Measurements from ENCODE around the gene DAPK1.

DAPK1 gene

DNA sequence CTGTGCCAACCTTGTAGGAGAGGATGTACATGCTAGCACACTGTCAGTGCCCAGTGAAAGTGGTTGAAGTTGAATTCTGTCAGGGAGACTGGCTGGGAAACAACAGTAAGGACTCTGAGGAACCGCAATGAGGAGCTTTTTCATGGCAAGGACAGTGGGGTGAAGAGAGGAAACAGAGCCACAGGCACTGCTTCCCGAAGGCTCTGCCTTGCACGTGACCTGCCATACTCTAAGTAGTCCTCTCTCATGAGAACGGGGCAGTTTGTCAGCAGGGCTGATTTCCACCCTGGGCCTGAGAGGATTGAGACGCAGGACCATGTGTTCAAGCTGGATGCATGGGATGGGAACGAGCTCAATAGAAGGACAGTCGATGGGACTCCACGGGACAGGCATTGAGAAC is 121.7 kb downstream of the DAPK1 start:
- no peak for DNase-seq

DNA sequence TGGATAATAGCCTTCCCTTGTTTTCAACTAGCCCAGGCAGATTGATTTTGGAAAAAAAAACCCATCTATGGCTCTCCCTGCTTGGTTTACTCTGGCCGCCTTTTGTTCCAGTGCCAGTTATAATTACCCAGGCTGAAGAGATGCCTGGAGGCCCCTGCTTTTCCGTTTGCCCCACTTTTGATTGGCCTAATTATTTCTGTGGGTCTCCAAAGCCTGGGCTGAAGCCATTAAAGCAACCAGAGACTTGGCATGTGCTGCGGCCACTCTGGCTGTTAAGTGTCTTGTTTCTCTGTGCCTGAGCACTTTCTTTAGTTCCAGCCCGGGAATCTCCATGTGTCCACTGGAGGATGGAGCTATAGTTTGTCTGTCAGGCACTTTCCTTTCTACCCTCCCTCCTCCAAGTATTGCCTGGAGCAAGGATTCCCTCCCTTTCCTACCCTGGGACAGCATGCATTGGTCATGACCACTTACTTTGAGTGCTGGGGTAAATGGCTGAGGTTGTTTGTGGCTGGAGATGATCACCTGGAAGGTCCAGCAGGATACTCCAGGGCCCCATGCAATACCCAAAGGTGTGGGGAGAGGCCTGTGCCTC is 123.2 kb downstream of the DAPK1 start:
- DNase-seq: no peak

DNA sequence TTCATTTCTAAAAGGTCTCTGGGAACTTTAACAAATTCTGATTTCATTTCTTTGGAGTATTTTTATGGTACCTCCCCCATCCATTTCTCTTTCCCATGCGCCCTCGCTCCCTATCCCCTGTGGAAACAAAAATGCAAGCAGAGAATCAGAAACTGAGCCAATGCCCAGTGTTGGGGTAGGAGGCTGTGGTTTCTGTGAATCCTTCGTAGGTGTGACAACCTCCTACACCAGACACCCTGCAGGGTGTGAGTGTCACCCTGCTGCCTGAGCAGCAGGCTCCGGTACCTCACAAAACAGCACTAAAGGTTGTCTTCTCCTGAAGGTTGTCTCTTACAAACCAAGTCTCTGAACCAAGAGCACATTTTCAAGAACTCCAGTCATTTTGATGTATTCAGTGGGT is 124.4 kb downstream of the DAPK1 start:
- no peak for DNase-seq

DNA sequence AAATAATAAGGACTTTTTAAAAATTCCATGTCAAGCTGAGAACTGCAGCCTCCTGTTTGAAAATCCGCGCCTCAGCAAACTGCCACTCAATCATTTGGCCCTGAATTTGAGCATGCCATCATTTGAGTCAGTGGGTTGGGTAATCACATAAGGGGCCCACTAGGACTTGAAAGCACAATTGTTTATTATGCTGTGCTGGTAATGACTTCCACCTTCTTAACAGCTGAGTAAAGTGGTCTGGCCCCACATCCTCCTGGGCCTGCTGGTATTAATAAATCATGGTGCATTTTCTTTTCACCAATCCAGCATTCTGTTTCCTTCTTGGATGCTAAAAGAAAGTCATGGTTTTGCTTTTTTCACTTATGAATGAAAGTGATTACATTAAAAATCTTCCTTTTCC is 125.3 kb downstream of the DAPK1 start:
- DNase-seq: no peak

DNA sequence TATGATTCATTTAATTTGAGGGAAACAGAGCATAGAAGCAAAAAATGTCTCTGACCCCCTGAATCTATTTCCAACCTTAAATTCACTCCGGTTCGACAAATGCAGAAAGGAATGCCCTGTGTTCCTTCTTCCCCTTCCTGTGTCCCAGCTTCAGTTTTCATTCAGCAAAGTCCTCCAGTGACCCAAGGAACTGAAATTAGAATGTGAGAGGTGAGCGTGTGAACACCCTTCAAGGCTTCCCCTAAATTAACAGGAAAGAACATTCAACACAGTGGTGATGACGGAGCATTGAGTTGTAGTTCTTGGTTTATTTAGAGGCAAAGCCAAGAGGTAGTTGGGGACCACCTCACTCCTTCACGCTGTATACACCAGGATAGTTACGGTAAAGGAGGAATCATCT is 130.7 kb downstream of the DAPK1 start:
- no peak for DNase-seq

DNA sequence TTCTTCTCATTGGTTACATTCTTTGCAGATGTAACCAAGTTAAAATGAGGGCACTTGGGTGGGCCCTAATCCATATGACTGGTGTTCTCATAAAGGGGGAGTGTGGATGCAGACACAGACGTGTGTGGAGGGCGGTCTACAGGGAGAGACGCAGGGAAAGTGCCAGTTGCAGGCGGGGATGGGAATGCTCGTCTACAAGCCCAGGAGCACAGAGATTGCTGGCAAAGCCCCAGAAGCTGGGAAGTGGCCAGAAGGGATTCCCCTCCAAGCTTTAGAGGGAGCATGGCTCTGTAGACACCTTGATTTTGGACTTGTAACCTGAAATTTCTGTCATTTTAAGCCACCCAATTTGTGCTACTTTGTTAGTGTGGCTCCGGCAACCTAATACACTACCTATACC is 131.4 kb downstream of the DAPK1 start:
- DNase-seq: no peak

DNA sequence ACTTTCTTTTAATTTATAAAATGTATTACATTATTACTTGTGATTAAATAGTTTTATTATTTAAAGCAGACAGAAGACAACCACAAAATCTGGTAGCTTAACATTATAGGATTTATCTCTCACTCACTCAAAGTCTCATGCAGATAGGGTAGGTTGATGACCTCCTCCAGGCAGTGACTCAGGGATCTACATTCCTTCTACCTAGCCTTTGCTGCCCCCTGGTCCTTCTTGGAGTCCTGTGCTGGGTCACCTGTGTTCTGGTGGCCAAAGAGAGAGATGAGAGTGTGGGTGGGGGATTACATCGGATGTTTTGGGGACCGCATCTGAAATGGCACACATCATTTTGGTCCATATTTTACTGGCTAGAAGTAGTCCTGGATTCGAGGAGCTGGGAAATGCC is 132.6 kb downstream of the DAPK1 start:
- no peak for DNase-seq

DNA sequence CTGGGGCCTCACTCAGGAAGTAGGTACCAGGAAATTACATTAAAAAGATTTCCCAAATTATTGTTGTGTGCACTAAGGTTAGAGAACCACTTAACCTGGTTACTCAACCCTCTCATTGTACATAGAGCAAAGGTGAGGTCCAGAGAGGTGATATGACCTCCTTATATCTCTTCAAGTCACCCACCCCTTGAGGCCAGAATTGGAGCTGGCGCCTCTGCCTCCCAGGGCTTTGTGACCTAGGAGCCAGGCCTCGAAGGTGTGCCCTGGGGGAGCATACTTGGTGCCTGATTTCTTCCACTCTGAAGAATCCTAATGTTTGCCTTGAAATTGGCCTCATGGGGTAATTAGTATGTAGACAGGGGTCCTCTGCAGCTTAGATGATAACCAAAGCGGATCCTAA is 133.2 kb downstream of the DAPK1 start:
- DNase-seq: no peak

DNA sequence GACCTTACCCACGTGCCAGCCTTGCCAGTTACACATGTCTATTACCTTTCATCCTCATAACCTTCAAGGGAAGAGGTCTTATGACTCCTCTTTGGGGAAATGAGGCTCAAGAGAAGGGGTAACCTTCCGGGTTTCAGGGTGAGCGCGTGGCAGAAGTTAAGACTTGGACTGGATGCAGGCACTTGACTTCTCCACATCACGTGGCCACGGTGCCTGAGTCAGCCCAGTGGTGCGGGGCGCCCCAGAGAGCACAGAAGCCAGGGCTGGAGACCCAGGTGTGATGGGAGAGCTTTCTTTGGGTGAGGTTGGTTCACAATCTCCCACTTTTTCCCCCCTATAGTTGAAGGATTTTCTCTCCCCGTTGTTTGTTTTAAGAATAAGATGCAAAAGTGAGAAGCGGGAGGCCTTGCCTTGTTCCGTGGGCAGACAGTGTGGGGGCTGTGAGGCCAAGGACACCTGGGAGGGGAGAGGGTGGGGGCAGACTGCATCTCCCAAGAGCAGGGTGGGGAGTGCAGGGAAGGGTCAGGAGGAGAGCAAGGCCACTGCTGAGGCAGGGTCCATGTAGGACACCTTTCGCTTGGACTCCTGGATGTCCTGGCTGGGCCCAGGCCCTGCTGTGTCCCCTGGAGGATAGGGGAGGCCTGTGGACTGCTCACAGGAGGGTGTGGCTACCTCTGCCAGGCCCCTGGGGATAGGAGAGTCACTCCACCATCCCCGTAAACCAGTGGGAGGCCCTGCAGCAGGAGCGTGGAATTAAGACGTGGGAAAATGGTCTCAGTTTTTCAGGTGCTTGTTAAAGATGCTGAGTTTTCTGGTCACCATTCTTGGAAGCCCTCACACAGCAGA is 138.2 kb downstream of the DAPK1 start:
- no peak for DNase-seq

DNA sequence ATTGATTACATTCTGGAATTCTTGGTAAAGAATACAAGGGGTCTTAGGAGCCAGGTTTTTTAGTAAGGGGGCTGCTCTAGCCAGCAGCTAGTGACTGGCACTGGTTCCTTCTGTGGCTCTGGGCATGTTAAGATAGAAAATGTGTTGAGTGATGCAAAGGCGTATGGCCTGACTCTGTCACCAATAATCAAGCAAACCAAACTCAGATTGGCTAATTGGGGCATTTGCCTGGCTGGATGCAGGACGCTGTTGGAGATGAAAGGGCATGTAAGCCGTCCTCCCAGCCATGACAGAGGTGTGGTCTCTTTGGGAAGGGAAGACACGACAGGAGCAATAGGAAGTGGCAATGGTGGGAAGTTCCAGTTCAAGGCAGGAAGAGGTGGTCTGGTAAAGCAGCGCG is 140.6 kb downstream of the DAPK1 start:
- no peak for DNase-seq

DNA sequence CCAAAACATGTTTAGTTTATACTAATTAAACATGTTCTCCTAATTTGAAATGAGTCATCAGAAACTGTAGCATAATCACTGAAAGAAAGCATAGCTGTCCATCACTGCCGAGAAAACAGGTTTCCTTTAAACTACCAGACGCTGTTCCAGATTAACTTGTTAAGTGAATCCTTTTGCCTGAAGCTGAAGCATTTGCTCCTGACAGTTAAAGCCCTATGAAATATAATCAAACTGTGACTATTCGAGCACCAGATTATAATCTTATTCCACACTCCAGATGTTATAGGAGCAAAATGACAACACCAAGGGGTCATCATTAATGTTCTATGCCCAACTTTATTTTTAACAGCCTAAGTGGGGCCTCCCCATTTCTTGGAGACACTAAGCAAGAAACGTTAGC is 142.3 kb downstream of the DAPK1 start:
- DNase-seq: no peak

DNA sequence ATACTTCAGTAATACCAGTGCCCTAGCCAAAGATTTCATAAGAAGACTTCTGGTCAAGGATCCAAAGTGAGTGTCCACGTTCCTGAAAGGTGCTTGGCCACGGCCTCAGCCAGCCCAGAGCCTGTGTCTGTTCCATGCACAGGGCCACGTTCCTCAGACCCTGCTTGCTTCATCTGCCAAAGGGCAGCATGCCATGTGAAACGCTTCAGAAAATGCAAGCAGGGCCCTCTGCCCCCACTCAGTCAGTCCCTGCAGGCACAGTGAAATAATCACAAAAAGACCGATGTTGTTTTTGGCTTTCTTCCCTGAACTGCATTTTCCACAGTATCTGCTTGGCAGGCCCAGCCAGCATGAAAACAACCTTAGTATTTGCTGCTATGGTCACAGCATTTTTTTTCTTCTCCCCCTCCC is 142.7 kb downstream of the DAPK1 start:
- DNase-seq: no peak

DNA sequence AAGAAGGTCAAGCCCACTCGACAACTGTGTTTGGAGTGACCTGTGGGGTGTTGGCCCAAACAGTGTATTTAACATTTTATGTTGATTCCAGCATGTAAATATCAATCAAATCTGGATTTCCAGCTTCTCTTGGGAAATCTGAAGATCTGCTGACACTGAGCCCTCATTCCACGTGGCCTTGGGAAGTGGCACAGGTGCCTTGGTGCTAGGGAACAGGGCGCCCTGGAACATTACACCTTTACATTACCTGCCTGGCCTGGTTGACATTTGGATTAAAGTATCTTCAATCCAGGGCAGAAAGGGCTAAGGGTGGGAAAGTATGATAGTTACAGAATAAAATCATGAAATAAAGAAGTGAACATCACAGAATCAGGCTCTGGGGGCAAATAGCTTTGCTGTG is 143.4 kb downstream of the DAPK1 start:
- DNase-seq: no peak

DNA sequence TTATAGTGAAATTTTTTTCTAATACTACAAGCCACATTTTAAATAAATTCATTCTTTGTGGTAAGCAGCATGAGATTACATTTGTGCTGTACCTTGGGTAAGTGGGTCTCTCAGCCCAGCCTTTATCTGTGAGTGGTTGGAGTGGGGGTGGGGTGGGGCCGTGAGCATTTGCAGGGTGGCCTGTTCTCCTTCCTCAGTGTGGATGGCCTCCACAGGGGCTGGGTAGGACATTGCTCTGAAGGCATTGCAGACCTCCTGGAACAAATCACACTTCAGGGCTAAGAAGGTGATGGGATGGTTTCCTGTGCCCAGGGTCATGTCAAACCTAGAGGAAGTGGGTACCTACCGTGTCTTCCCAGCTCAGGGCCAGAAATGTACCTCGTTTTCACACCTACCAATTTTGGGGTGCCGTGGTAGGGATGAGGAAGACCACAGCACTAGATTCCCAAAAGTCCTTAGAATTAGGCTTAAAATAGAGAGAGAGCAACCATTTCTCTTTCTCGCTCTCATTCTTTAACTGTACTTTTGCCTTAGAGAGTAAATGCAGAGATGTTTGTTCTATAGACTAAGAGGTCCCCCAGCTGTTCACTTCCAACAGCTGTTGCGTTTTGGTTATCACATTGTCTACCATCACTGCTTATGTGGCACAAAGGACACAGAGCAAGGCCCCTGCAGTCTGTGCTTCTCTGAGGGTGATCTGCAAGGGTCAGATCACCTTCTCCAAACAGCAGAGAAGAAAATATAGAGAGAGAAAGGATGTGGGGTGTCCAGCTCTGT is 144.9 kb downstream of the DAPK1 start:
- DNase-seq: no peak

DNA sequence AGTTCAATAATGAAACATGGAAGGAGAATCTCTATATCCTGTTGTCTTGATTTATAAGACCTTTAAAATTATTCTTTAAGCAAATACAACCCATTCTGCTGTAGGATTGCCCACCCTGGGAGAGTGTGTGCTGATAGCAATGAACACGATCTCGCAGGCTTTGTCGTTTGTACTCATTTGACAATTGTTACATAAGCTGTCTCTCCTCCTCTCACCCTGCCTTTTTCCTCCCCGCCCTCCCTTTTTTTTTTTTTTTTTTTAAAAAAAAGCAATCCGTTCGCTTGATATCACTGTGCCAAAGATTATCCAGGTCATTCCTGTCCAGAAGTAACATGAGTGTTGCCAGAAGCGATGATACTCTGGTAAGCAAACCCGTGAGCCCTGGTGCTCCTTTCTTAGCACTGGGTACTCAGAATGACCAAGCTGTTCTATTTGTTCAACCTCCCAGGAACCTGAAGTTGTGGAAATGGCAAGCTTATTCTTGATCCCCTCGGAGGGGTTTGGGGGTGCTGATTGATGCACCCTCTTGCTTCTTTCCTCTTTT is 145.5 kb downstream of the DAPK1 start:
- DNase-seq: no peak

DNA sequence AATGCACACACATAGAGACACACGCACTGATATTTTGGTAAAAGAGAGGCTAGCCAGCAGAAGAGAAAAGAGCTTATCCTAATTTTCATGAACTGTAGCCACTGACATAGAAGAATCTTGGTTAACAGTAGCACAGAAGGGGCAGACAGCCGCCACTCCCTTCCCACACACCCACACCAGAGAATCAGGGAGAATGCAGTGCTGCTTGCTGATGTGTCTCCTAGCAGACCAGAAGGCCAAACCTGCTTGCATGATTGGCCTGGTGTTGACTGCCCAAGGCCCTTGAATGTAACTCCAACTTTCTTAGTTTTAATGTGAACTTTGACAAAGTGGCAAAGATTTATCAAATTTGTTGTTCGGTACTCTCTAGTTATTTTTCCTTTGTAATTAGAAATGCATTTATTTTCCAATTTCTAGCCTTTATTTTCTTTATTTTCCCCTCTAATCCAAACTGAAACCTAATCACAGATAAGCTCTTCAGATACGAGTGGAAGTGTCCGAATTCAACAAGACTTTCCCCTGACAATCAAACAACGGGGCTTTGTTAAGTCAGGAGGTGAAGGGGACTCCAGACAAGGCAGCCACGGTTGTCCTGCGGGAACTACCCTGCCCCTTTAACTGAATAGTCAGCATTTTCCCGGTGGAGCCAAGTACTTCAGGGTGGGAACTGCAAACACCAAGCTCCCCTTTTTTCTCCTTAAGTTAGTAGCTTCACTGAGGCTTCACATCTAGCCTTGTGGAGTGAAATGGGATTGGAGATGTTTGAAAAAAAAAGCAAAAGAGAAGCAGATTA is 146.3 kb downstream of the DAPK1 start:
- DNase-seq: no peak

DNA sequence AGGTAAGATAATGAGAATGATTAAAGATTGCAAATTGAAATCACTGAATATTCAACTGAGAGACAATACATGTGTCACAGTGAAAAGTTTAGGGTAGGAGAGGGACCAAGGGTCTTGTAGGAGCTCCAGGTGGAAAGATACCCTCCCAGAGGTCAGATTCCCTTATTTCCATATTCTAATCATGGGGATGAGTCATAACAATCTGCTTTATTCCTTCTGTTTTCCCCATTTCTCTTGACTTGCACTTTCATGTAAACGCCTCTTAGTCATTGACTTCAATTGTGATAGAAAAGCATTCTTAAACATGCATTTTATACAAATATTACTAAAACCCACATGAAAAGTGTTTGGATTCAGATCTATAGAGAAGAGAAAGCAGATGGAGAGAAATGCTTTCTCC is 147.0 kb downstream of the DAPK1 start:
- DNase-seq: no peak

DNA sequence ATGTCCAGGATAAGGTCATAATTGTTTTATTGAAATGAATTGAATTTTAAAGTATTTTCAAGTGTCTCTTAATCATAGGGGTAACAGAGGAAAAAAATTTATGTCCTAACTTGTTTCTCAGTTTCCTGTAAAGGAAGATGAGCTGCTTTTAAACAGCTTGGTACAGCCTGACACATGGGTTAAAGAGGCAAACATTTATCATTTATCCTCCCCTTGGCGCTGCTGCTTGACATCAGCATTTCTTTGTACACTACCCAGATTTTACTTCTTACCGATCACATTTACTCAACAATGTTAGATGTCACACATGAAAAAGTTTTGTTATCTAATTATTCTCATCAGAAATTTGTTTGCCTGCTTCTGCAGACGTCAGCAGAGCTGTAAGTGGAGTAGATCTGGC is 148.9 kb downstream of the DAPK1 start:
- no peak for DNase-seq

DNA sequence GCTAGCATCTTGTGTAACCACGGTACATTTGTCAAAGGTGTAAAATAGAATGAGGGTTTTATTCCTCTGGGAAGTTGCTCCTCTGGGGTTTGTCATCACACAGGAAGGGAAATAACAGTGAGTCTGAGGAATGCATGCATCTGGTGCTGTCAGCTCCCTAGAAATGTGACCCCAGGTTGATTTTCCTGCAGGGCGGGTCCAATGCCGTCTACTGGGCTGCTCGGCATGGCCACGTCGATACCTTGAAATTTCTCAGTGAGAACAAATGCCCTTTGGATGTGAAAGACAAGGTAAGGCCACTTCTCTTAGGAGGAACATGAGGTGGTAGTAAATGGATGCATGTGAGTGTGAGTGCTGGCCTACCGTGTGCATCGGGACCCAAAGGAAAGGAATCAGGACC is 149.4 kb downstream of the DAPK1 start:
- DNase-seq: no peak

DNA sequence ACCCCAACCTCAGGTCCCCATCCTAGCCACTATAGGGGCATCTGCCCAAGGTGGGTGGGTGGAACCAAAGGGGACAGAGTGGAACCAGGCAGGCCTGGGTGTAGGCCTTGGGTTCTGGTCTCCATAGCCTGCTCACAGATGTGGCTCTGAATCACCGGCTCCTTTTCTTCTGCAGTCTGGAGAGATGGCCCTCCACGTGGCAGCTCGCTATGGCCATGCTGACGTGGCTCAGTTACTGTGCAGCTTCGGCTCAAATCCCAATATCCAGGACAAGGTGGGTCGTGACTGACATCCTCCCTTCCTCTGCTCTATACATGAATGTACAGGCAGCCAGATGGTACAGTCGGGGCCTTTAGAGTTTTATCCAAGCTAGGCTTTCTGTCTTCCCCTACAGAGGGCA is 150.9 kb downstream of the DAPK1 start:
- no peak for DNase-seq

DNA sequence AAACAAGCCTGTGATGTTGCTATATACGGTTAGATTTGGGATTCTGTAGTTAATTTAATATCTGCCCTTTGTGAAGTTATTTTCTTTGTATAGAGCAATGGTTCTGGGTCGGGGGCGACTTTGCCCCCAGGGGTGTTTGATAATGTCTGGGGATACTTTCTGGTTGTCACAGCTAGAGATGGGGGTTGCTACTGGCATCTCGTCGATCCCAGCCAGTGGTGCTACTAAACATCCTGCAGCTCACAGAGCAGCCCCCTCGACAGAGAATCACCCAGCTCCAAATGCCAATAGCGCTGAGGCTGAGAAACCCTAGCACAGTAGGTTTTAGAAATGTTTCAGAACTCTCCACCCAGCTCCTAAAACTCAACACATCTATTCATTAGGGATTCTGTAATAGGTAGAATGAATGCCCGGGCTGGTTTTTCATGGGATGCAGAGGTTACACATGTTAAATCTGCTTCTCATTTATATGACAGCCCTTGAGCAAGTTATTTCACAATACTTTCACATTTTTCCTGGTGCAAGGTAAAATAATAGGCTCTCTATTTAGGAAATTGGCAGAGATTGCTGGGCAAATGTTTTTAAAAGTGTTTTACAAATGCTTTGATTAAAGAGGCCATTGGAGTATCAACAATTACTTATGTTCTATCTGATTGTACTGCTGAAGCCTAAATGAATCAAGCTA is 153.1 kb downstream of the DAPK1 start:
- no peak for DNase-seq

DNA sequence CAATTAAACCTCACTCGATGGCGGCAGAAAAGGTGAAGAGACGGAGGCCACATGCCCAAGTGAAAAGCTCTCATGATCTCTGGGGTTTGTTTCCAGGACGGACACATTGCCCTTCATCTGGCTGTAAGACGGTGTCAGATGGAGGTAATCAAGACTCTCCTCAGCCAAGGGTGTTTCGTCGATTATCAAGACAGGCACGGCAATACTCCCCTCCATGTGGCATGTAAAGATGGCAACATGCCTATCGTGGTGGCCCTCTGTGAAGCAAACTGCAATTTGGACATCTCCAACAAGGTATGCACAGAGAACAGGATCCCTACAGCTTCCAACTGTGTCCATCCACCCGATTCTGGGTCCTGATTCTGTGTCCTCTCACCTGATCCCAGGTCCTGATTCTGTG is 153.8 kb downstream of the DAPK1 start:
- DNase-seq: no peak

Data from CD4-positive, alpha-beta T cell treated with Interleukin-10 for 1 hour (primary cell).